SU-DHL-6 (cell line): ENCODE results near the gene EFCAB9.
A peak's percentile ranks its signal among the peaks of the same experiment; 100 is the strongest.
"Not testable (repeated sequence)": the region's sequence is repeated elsewhere in the genome, so short reads cannot be mapped to it uniquely, and the experiment has no call there.

Experiments
- H2AFZ ChIP-seq: fragments of 200-600 bp; sonication (generic); 2 replicates; pipeline ENCODE4 v1.6.1; 2014; ENCODE audit warnings: low read depth, mild to moderate bottlenecking, moderate library complexity, mixed read lengths, antibody characterized with exemption, low read length; ENCODE audit not compliant: severe bottlenecking
- H3F3A ChIP-seq: fragments of 200-600 bp; shearing (Covaris generic); 2 replicates; pipeline ENCODE4 v1.6.0; 2016; ENCODE audit warnings: antibody characterized with exemption, mild to moderate bottlenecking; ENCODE audit not compliant: insufficient read depth
- H3K27ac ChIP-seq: fragments of 200-600 bp; sonication (generic); 2 replicates; pipeline ENCODE4 v1.5.1; 2016; ENCODE audit warnings: low read depth, mild to moderate bottlenecking, low read length, moderate library complexity, mixed read lengths
- H3K27me3 ChIP-seq: fragments of 200-600 bp; sonication (generic), shearing (Covaris generic); 2 replicates; pipeline ENCODE4 v1.6.0; 2014; ENCODE audit warnings: mild to moderate bottlenecking, low read length
- H3K36me3 ChIP-seq: fragments of 200-600 bp; sonication (generic); 2 replicates; pipeline ENCODE4 v1.6.1; 2014; ENCODE audit warnings: mild to moderate bottlenecking, low read length, mixed read lengths
- H3K4me2 ChIP-seq: fragments of 300-600, 200-600 bp; shearing (Covaris generic), sonication (generic); 2 replicates; pipeline ENCODE4 v1.6.0; 2014; ENCODE audit warnings: low read length, low read depth, mild to moderate bottlenecking; ENCODE audit not compliant: poor library complexity, severe bottlenecking
- H3K4me3 ChIP-seq: fragments of 200-600 bp; sonication (generic); 2 replicates; pipeline ENCODE4 v1.5.1; 2014; ENCODE audit warnings: antibody characterized with exemption, low read length, mild to moderate bottlenecking, mixed read lengths; ENCODE audit not compliant: insufficient read depth, poor library complexity, severe bottlenecking
- H3K79me2 ChIP-seq: fragments of 200-600 bp; sonication (generic); 2 replicates; pipeline ENCODE4 v1.6.1; 2014; ENCODE audit warnings: mild to moderate bottlenecking, low read length, moderate library complexity; ENCODE audit not compliant: insufficient read depth
- H3K9ac ChIP-seq: fragments of 200-600 bp; sonication (generic); 2 replicates; pipeline ENCODE4 v1.7.0; 2014; ENCODE audit warnings: mild to moderate bottlenecking, low read length
- H3K9me2 ChIP-seq: fragments of 200-600 bp; sonication (generic); replicated peaks from 2 replicates; pipeline ENCODE4 v1.6.1; 2014; ENCODE audit warnings: low read length; ENCODE audit not compliant: insufficient read depth
- H3K9me3 ChIP-seq: fragments of 200-600 bp; sonication (generic); 2 replicates; pipeline ENCODE4 v1.6.1; 2014; ENCODE audit warnings: low read length, mixed read lengths; ENCODE audit not compliant: insufficient read depth
- H4K20me1 ChIP-seq: fragments of 200-600 bp; sonication (generic); 2 replicates; pipeline ENCODE4 v1.6.1; 2014; ENCODE audit warnings: low read depth, mild to moderate bottlenecking, antibody characterized with exemption, low read length, moderate library complexity, mixed read lengths
- CTCF ChIP-seq: fragments of 200-600 bp; sonication (generic); IDR thresholded peaks from one replicate; pipeline ENCODE4 v1.5.1; 2017; ENCODE audit warnings: antibody characterized with exemption, mild to moderate bottlenecking, low read length, moderate library complexity; ENCODE audit not compliant: insufficient read depth, poor library complexity, severe bottlenecking
- EZH2phosphoT487 ChIP-seq: fragments of 200-600 bp; sonication (generic), shearing (Covaris generic); conservative IDR thresholded peaks from 2 replicates; pipeline ENCODE4 v1.6.1; 2018; ENCODE audit warnings: mild to moderate bottlenecking, antibody characterized with exemption, low read length, moderate library complexity, mixed read lengths

Gene EFCAB9

GRCh38 chr5:172151661-172152210 lies 42.2 kb upstream of the EFCAB9 start:
- peaks cover 5% of the 10 kb centered on the region; the same call in 1 of the 2 replicates for H3K36me3 ChIP-seq
- H3F3A ChIP-seq, result no peaks in the 10 kb centered on the region
- TF ChIP-seq CTCF (no peak), EZH2phosphoT487 (no peak)
- no peak overlapping the region for H3K4me2 ChIP-seq
- no peaks in the 10 kb centered on the region for H3K9me2 ChIP-seq
- H3K27me3 ChIP-seq, result no peaks in the 10 kb centered on the region
- no peak overlapping the region for H2AFZ ChIP-seq
- no peak overlapping the region for H3K4me3 ChIP-seq
- H3K79me2 ChIP-seq, result peaks cover 37% of the 10 kb centered on the region; the same call in 1 of the 2 replicates
- no peaks in the 10 kb centered on the region for H4K20me1 ChIP-seq
- H3K9ac ChIP-seq, result no peak overlapping the region
- H3K27ac ChIP-seq, result no peak overlapping the region
- H3K9me3 ChIP-seq, result no peaks in the 10 kb centered on the region

GRCh38 chr5:172153695-172154094 lies 40.3 kb upstream of the EFCAB9 start:
- H2AFZ ChIP-seq, result no peak overlapping the region
- H3K36me3 ChIP-seq, result peaks cover 5% of the 10 kb centered on the region; the same call in 1 of the 2 replicates
- H3K27ac ChIP-seq, result no peak overlapping the region
- H3K9me3 ChIP-seq, result no peaks in the 10 kb centered on the region
- H3K4me3 ChIP-seq, result no peak overlapping the region
- no peaks in the 10 kb centered on the region for H3K27me3 ChIP-seq
- no peak overlapping the region for H3K9ac ChIP-seq
- no peaks in the 10 kb centered on the region for H4K20me1 ChIP-seq
- 0 out of 2 replicates have a peak, but pooled peaks cover 2% of the 10 kb centered on the region for H3F3A ChIP-seq
- H3K4me2 ChIP-seq, result no peak overlapping the region
- H3K79me2 ChIP-seq, result peaks cover 43% of the 10 kb centered on the region
- TF ChIP-seq EZH2phosphoT487, result no peak
- no peak for TF ChIP-seq CTCF
- no peaks in the 10 kb centered on the region for H3K9me2 ChIP-seq

GRCh38 chr5:172155101-172155500 lies 38.9 kb upstream of the EFCAB9 start:
- H3K4me3 ChIP-seq, H3K9me3 ChIP-seq, H3K36me3 ChIP-seq, H3K27me3 ChIP-seq, H3K9ac ChIP-seq, H3K9me2 ChIP-seq, H3F3A ChIP-seq, H3K27ac ChIP-seq, H2AFZ ChIP-seq, H4K20me1 ChIP-seq: not testable (repeated sequence)
- Histone ChIP-seq H3K79me2 (peaks cover 52% of the 10 kb centered on the region), H3K4me2 (peak overlapping the region; percentile 7)

GRCh38 chr5:172156541-172156994 lies 37.4 kb upstream of the EFCAB9 start:
- H3K4me3 ChIP-seq, result no peak overlapping the region
- H3K36me3 ChIP-seq, result peaks cover 5% of the 10 kb centered on the region; the same call in 1 of the 2 replicates
- H3K4me2 ChIP-seq, result no peak overlapping the region
- no peak overlapping the region for H2AFZ ChIP-seq
- H3K27me3 ChIP-seq, result no peaks in the 10 kb centered on the region
- H4K20me1 ChIP-seq, result no peaks in the 10 kb centered on the region
- H3K27ac ChIP-seq, result no peak overlapping the region
- no peaks in the 10 kb centered on the region for H3K9me3 ChIP-seq
- H3K9me2 ChIP-seq, result no peaks in the 10 kb centered on the region
- no peak for TF ChIP-seq EZH2phosphoT487
- TF ChIP-seq CTCF, result no peak
- 0 out of 2 replicates have a peak, but pooled peaks cover 5% of the 10 kb centered on the region for H3F3A ChIP-seq
- no peak overlapping the region for H3K9ac ChIP-seq
- peaks cover 56% of the 10 kb centered on the region for H3K79me2 ChIP-seq
